Measurements from ENCODE around the gene LIME1.

The LIME1 gene

GRCh38 chr20:63745961-63746731, 9.7 kb downstream of the LIME1 start:
- no peak for TF ChIP-seq CTCF (IDR thresholded peaks at IDR 0.05)

- no peak for TF ChIP-seq CTCF (IDR thresholded peaks at IDR 0.05)
These were observed 10.4 kb downstream of the LIME1 start for GRCh38 chr20:63746751-63747315.

GRCh38 chr20:63747622-63748069, 11.2 kb downstream of the LIME1 start:
- no peak for TF ChIP-seq CTCF (IDR thresholded peaks at IDR 0.05)

GRCh38 chr20:63748070-63748933, 11.8 kb downstream of the LIME1 start:
- TF ChIP-seq CTCF (IDR thresholded peaks at IDR 0.05), result no peak

- no peak for TF ChIP-seq CTCF (IDR thresholded peaks at IDR 0.05)
These were observed 12.4 kb downstream of the LIME1 start for GRCh38 chr20:63748934-63749270.

- TF ChIP-seq CTCF (IDR thresholded peaks at IDR 0.05), result no peak
These were observed 13.4 kb downstream of the LIME1 start for GRCh38 chr20:63749597-63750508.

Data from LNCAP (cell line).